Parathyroid adenoma (tissue), 2 donors: ENCODE results near the gene WDR27.

Experiments
- H2AFZ ChIP-seq: fragments of 300-600 bp; sonication (generic); one replicate; pipeline ENCODE4 v1.7.0; 2017; ENCODE audit warnings: antibody characterized with exemption, mild to moderate bottlenecking
- H3K27ac ChIP-seq: fragments of 300-600 bp; sonication (generic); one replicate; pipeline ENCODE4 v1.7.0; 2017
- H3K27me3 ChIP-seq: fragments of 300-600 bp; sonication (generic); one replicate; pipeline ENCODE4 v1.7.0; 2017; ENCODE audit warnings: low read length; ENCODE audit not compliant: control insufficient read depth, insufficient read depth
- H3K36me3 ChIP-seq: fragments of 300-600 bp; sonication (generic); one replicate; pipeline ENCODE4 v1.7.0; 2017; ENCODE audit warnings: low read length; ENCODE audit not compliant: control insufficient read depth, insufficient read depth
- H3K4me1 ChIP-seq: fragments of 300-600 bp; sonication (generic); one replicate; pipeline ENCODE4 v1.7.0; 2017; ENCODE audit warnings: control low read depth
- H3K4me2 ChIP-seq: fragments of 300-600 bp; sonication (generic); one replicate; pipeline ENCODE4 v1.7.0; 2017; ENCODE audit warnings: low read length
- H3K4me3 ChIP-seq: fragments of 300-600 bp; sonication (generic); one replicate; pipeline ENCODE4 v1.7.0; 2017; ENCODE audit warnings: low read depth, low read length
- H3K79me2 ChIP-seq: fragments of 300-600 bp; sonication (generic); one replicate; pipeline ENCODE4 v1.7.0; 2017; ENCODE audit warnings: control low read depth
- H3K9ac ChIP-seq: fragments of 300-600 bp; sonication (generic); one replicate; pipeline ENCODE4 v1.7.0; 2017; ENCODE audit warnings: mild to moderate bottlenecking
- H3K9me3 ChIP-seq: fragments of 300-600 bp; sonication (generic); one replicate; pipeline ENCODE4 v1.7.0; 2017; ENCODE audit warnings: low read length; ENCODE audit not compliant: control insufficient read depth
- TF ChIP-seq, protein P1 (sequence below): fragments of 300-600 bp; sonication (generic); IDR thresholded peaks from one replicate; pipeline ENCODE4 v1.7.0; 2017; ENCODE audit warnings: antibody characterized with exemption, mild to moderate bottlenecking
- donor health status: primary hyperparathyroidism.

WDR27 gene

GRCh38 chr6:169691260-169691659 lies 10.6 kb downstream of the WDR27 start:
- Histone ChIP-seq H2AFZ (no peak overlapping the region), H3K9ac (no peak overlapping the region), H3K79me2 (peaks cover 17% of the 10 kb centered on the region), H3K9me3 (no peaks in the 10 kb centered on the region), H3K4me3 (no peak overlapping the region), H3K4me1 (no peaks in the 10 kb centered on the region), H3K27me3 (no peaks in the 10 kb centered on the region), H3K4me2 (no peak overlapping the region), H3K27ac (no peak overlapping the region), H3K36me3 (no peaks in the 10 kb centered on the region)
- TF ChIP-seq, protein P1, sequence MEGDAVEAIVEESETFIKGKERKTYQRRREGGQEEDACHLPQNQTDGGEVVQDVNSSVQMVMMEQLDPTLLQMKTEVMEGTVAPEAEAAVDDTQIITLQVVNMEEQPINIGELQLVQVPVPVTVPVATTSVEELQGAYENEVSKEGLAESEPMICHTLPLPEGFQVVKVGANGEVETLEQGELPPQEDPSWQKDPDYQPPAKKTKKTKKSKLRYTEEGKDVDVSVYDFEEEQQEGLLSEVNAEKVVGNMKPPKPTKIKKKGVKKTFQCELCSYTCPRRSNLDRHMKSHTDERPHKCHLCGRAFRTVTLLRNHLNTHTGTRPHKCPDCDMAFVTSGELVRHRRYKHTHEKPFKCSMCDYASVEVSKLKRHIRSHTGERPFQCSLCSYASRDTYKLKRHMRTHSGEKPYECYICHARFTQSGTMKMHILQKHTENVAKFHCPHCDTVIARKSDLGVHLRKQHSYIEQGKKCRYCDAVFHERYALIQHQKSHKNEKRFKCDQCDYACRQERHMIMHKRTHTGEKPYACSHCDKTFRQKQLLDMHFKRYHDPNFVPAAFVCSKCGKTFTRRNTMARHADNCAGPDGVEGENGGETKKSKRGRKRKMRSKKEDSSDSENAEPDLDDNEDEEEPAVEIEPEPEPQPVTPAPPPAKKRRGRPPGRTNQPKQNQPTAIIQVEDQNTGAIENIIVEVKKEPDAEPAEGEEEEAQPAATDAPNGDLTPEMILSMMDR, result no peak

DNA sequence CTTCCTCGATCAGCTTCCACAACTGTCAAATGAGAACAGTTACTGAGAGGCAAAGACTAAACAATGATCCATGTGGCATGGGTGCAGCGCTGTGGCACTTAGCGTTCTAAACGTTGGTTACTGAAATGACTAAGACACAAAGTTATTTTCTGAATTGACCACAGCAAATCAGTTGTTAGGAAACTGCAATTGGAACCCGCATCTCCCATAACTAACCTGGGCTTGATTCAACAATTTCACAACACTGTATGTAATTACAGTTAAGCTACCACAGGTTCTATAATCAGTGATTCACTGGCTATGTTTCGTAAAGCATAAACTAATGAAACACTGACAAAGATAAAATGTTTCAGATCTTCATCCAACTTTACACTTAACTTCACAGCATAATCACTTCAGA lies 12.5 kb downstream of the WDR27 start:
- no peak overlapping the region for H3K4me2 ChIP-seq
- H2AFZ ChIP-seq, result no peak overlapping the region
- peaks cover 2% of the 10 kb centered on the region for H3K36me3 ChIP-seq
- no peaks in the 10 kb centered on the region for H3K27me3 ChIP-seq
- H3K79me2 ChIP-seq, result peaks cover 17% of the 10 kb centered on the region
- TF ChIP-seq, protein P1, result no peak
- H3K4me1 ChIP-seq, result no peaks in the 10 kb centered on the region
- no peaks in the 10 kb centered on the region for H3K9me3 ChIP-seq
- H3K9ac ChIP-seq, result no peak overlapping the region
- no peak overlapping the region for H3K4me3 ChIP-seq
- H3K27ac ChIP-seq, result no peak overlapping the region

- Histone ChIP-seq H3K27me3 (no peaks in the 10 kb centered on the region), H3K9ac (no peak overlapping the region), H3K4me1 (no peaks in the 10 kb centered on the region), H3K9me3 (no peaks in the 10 kb centered on the region), H2AFZ (no peak overlapping the region), H3K4me2 (no peak overlapping the region), H3K27ac (no peak overlapping the region), H3K4me3 (no peak overlapping the region), H3K79me2 (peaks cover 13% of the 10 kb centered on the region), H3K36me3 (peaks cover 2% of the 10 kb centered on the region)
- TF ChIP-seq, protein P1, result no peak
These were observed 16.0 kb downstream of the WDR27 start for GRCh38 chr6:169685860-169686259.

GRCh38 chr6:169684056-169684455 lies 17.8 kb downstream of the WDR27 start:
- Histone ChIP-seq H3K79me2 (peaks cover 13% of the 10 kb centered on the region), H3K36me3 (peaks cover 2% of the 10 kb centered on the region), H3K4me3 (no peak overlapping the region), H3K27me3 (no peaks in the 10 kb centered on the region), H2AFZ (no peak overlapping the region), H3K9ac (no peak overlapping the region), H3K27ac (no peak overlapping the region), H3K4me1 (no peaks in the 10 kb centered on the region), H3K4me2 (no peak overlapping the region), H3K9me3 (no peaks in the 10 kb centered on the region)
- TF ChIP-seq, protein P1, result no peak

- Histone ChIP-seq H3K4me2 (no peak overlapping the region), H3K27me3 (no peaks in the 10 kb centered on the region), H3K9me3 (no peaks in the 10 kb centered on the region), H3K79me2 (peaks cover 5% of the 10 kb centered on the region), H3K36me3 (no peaks in the 10 kb centered on the region), H3K27ac (no peak overlapping the region), H3K4me3 (no peak overlapping the region), H2AFZ (no peak overlapping the region), H3K9ac (no peak overlapping the region), H3K4me1 (no peaks in the 10 kb centered on the region)
- TF ChIP-seq, protein P1, result no peak
These were observed 23.5 kb downstream of the WDR27 start for GRCh38 chr6:169678342-169678741.
